ENCODE measurements around the gene PRR5L. TPM values are rescaled to one million over a fixed set of nuclear protein-coding genes. Genes with fewer than 3 reads are reported as not detected.

PRR5L gene
- total and polyA plus RNA-seq, 2 experiments from 2014 or later: 3.1 to 7.5 TPM

GRCh38 chr11:36399236-36399635 is 103.1 kb downstream of the PRR5L start:
- Histone ChIP-seq H3K27ac (peak overlapping the region; percentile 2), H2AFZ (no peak overlapping the region), H4K20me1 (ENCODE audit: insufficient read depth, poor library complexity, severe bottlenecking) (no peaks in the 10 kb centered on the region), H3K4me1 (ENCODE audit: insufficient read depth) (peaks cover 7% of the 10 kb centered on the region), H3K36me3 (replicated peaks; ENCODE audit: insufficient read depth, low read depth) (no peaks in the 10 kb centered on the region), H3K79me2 (no peaks in the 10 kb centered on the region), H3K27me3 (no peaks in the 10 kb centered on the region), H3K9me3 (ENCODE audit: low read depth) (no peaks in the 10 kb centered on the region), H3K4me3 (no peak overlapping the region), H3K4me2 (no peak overlapping the region), H3K9me2 (replicated peaks; ENCODE audit: insufficient read depth) (no peaks in the 10 kb centered on the region)
- WGBS (ENCODE audit: low lambda C conversion rate, missing lambda C conversion rate): 87% methylated on average over 4 of the region's 4 CpGs
- DNase-seq (ENCODE audit: low spot score): no peak
- TF ChIP-seq EZH2phosphoT487 (IDR thresholded peaks at IDR 0.05; ENCODE audit: low read depth, severe bottlenecking, unreplicated experiment) (no peak), CTCF (IDR thresholded peaks at IDR 0.05; ENCODE audit: poor library complexity) (no peak), EZH2 (IDR thresholded peaks at IDR 0.05; ENCODE audit: borderline replicate concordance) (no peak)

GRCh38 chr11:36399745-36400144 is 103.7 kb downstream of the PRR5L start:
- TF ChIP-seq CTCF (IDR thresholded peaks at IDR 0.05; ENCODE audit: poor library complexity) (no peak), EZH2phosphoT487 (IDR thresholded peaks at IDR 0.05; ENCODE audit: low read depth, severe bottlenecking, unreplicated experiment) (no peak), EZH2 (IDR thresholded peaks at IDR 0.05; ENCODE audit: borderline replicate concordance) (no peak)
- H3K27ac ChIP-seq: peak overlapping the region; percentile 2

GRCh38 chr11:36400766-36401455 is 104.8 kb downstream of the PRR5L start:
- H3K9me3 ChIP-seq (ENCODE audit: low read depth): no peaks in the 10 kb centered on the region
- no peaks in the 10 kb centered on the region for H4K20me1 ChIP-seq (ENCODE audit: insufficient read depth, poor library complexity, severe bottlenecking)
- no peaks in the 10 kb centered on the region for H3K36me3 ChIP-seq (replicated peaks; ENCODE audit: insufficient read depth, low read depth)
- no peaks in the 10 kb centered on the region for H3K79me2 ChIP-seq
- peaks cover 7% of the 10 kb centered on the region for H3K4me1 ChIP-seq (ENCODE audit: insufficient read depth)
- H3K27ac ChIP-seq: no peak overlapping the region
- no peak overlapping the region for H3K4me2 ChIP-seq
- DNase-seq (ENCODE audit: low spot score): no peak
- H3K9me2 ChIP-seq (replicated peaks; ENCODE audit: insufficient read depth): no peaks in the 10 kb centered on the region
- H2AFZ ChIP-seq: no peak overlapping the region
- no peak overlapping the region for H3K4me3 ChIP-seq
- no peaks in the 10 kb centered on the region for H3K27me3 ChIP-seq
- no peak for TF ChIP-seq CTCF (IDR thresholded peaks at IDR 0.05; ENCODE audit: poor library complexity)
- no peak for TF ChIP-seq EZH2phosphoT487 (IDR thresholded peaks at IDR 0.05; ENCODE audit: low read depth, severe bottlenecking, unreplicated experiment)
- TF ChIP-seq EZH2 (IDR thresholded peaks at IDR 0.05; ENCODE audit: borderline replicate concordance): no peak
- WGBS (ENCODE audit: low lambda C conversion rate, missing lambda C conversion rate): 96% methylated on average over 21 of the region's 21 CpGs

More at GRCh38 chr11:36399745-36400144, 103.7 kb downstream of the PRR5L start:
- H2AFZ ChIP-seq: no peak overlapping the region
- no peaks in the 10 kb centered on the region for H3K9me3 ChIP-seq (ENCODE audit: low read depth)
- peak; percentile 29 for DNase-seq (ENCODE audit: low spot score)
- no peaks in the 10 kb centered on the region for H3K9me2 ChIP-seq (replicated peaks; ENCODE audit: insufficient read depth)
- WGBS (ENCODE audit: low lambda C conversion rate, missing lambda C conversion rate): 94% methylated on average over 5 of the region's 5 CpGs
- no peak overlapping the region for H3K4me2 ChIP-seq
- no peaks in the 10 kb centered on the region for H3K27me3 ChIP-seq
- H3K79me2 ChIP-seq: no peaks in the 10 kb centered on the region
- no peaks in the 10 kb centered on the region for H4K20me1 ChIP-seq (ENCODE audit: insufficient read depth, poor library complexity, severe bottlenecking)
- H3K4me3 ChIP-seq: no peak overlapping the region
- no peaks in the 10 kb centered on the region for H3K36me3 ChIP-seq (replicated peaks; ENCODE audit: insufficient read depth, low read depth)
- peaks cover 7% of the 10 kb centered on the region for H3K4me1 ChIP-seq (ENCODE audit: insufficient read depth)
